Prostate gland (tissue), 2 donors: ENCODE data around the gene GABRA5. TPM values are rescaled to one million over a fixed set of nuclear protein-coding genes. Genes with fewer than 3 reads are reported as not detected.
A peak's percentile ranks its signal among the peaks of the same experiment; 100 is the strongest.

Source experiments
- DNase-seq: peaks from one replicate; pipeline ENCODE4 v3.0.0-alpha.2; 2019; ENCODE audit warnings: low spot score
- H3K27ac ChIP-seq, 2 donors: fragments of 200-600 bp; sonication (generic); 2 replicates each; pipeline ENCODE4 v1.5.1; 2017 to 2019
- H3K27me3 ChIP-seq: fragments of 200-600 bp; sonication (generic); replicated peaks from 2 replicates; pipeline ENCODE4 v1.5.1; 2019; ENCODE audit not compliant: insufficient read depth
- H3K36me3 ChIP-seq, 2 donors: fragments of 200-600 bp; sonication (generic); 1 replicate in 1 of 2; 2 replicates in 1 of 2; pipeline versions ENCODE4 v1.5.1 to v1.8.1; 2017 to 2019
- H3K4me1 ChIP-seq: fragments of 200-600 bp; sonication (generic); replicated peaks from 2 replicates; pipeline ENCODE4 v1.5.1; 2019
- H3K4me3 ChIP-seq, 2 donors: fragments of 200-600 bp; sonication (generic); 2 replicates each; pipeline ENCODE4 v1.5.1; 2017 to 2019
- H3K9me3 ChIP-seq: fragments of 200-600 bp; sonication (generic); 2 replicates; pipeline ENCODE4 v1.5.1; 2017
- POLR2A ChIP-seq: fragments of 450-650 bp; IDR thresholded peaks from one replicate; pipeline ENCODE4 v1.6.1; 2016; ENCODE audit warnings: antibody characterized with exemption, mild to moderate bottlenecking
- POLR2AphosphoS5 ChIP-seq: sonication (generic); formaldehyde crosslinking; IDR thresholded peaks from one replicate; pipeline ENCODE4 v1.6.1; 2017; ENCODE audit warnings: antibody characterized with exemption
- WGBS: methylation state at CpG from one replicate; pipeline ENCODE4 v1.1.5; 2018; 5-methylcytosine and 5-hydroxymethylcytosine counted together
- intact Hi-C: fragments of 100-400 bp; cut with DNase I; formaldehyde crosslinking; loops from one replicate; pipeline ENCODE4 v1.14.2; 2022
- total RNA-seq, 2 donors: library from RNA; depleted of rRNA; stranded (reverse); fragments of >200 nt; gene quantifications; one replicate each; pipeline ENCODE4 v1.1.0, GENCODE V29; 2016
- TF ChIP-seq, protein P1 (sequence below), 4 experiments: fragments of 200-600 bp in 2 of 4; fragments of 450-650 bp in 2 of 4; sonication (generic) in 2 of 4; IDR thresholded peaks; 1 replicate in 3 of 4; 2 replicates in 1 of 4; pipeline ENCODE4 v1.5.1; 2016 to 2019; ENCODE audit warnings: antibody characterized with exemption in 4 of 4, mild to moderate bottlenecking in 2 of 4, moderate library complexity in 2 of 4

GABRA5 gene
- total RNA-seq, 2 donors from 2014 or later, result 0.14 TPM; not detected in 1

DNA sequence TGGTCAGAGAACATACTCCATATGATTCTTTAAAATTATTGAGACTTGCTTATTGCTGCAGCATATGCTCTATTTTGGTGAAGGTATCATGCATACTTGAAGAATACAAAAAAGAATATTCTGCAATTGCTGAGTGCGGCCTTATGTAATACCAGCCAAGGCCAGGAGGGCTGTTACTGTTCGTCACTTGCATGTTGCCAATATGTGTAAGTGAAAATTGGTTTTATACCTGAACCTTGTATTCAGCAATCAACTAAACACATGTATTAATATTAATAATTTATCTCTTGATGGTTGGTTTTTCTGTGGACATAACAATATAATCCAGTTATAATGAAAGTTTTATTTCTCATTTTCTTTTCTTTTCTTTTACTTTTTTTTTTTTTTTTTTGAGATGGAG, 13.9 kb upstream of the GABRA5 start:
- intact Hi-C loops, result no loop called here
- TF ChIP-seq, protein P1, sequence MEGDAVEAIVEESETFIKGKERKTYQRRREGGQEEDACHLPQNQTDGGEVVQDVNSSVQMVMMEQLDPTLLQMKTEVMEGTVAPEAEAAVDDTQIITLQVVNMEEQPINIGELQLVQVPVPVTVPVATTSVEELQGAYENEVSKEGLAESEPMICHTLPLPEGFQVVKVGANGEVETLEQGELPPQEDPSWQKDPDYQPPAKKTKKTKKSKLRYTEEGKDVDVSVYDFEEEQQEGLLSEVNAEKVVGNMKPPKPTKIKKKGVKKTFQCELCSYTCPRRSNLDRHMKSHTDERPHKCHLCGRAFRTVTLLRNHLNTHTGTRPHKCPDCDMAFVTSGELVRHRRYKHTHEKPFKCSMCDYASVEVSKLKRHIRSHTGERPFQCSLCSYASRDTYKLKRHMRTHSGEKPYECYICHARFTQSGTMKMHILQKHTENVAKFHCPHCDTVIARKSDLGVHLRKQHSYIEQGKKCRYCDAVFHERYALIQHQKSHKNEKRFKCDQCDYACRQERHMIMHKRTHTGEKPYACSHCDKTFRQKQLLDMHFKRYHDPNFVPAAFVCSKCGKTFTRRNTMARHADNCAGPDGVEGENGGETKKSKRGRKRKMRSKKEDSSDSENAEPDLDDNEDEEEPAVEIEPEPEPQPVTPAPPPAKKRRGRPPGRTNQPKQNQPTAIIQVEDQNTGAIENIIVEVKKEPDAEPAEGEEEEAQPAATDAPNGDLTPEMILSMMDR (IDR thresholded peaks at IDR 0.05), result no peak
- TF ChIP-seq POLR2AphosphoS5, result no peak
- TF ChIP-seq POLR2A, result no peak
- H3K9me3 ChIP-seq, result no peaks in the 10 kb centered on the region

DNA sequence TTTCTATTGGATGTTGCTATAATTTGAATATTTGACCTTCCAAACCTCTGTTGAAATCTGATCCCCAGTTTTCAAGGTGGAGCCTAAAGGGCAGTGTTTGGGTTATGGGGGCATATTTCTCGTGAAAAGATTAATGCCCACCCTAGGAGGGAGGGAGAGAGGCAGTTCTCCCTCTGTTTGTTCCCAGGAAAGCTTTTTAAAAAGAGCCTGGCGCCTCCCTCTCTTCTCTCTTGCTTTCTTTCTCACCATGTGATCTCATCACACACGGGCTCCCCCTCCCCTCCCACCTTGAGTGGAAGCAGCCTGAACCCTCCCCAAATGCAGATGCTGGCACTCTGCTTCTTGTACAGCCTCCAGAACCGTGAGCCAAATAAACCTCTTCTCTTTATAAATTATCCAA, 12.4 kb upstream of the GABRA5 start:
- TF ChIP-seq POLR2A (no peak), POLR2AphosphoS5 (no peak)
- TF ChIP-seq, protein P1 (IDR thresholded peaks at IDR 0.05), result no peak
- WGBS, result 30% methylated on average over 4 of the region's 4 CpGs
- DNase-seq, result no peak
- H3K27me3 ChIP-seq, result no peaks in the 10 kb centered on the region
- no peaks in the 10 kb centered on the region for H3K36me3 ChIP-seq
- H3K4me3 ChIP-seq, result no peak overlapping the region
- H3K27ac ChIP-seq, result no peak overlapping the region
- no peaks in the 10 kb centered on the region for H3K9me3 ChIP-seq
- no peaks in the 10 kb centered on the region for H3K4me1 ChIP-seq
- intact Hi-C loops, result no loop called here

More for the DNA sequence above, 13.9 kb upstream of the GABRA5 start:
- no peaks in the 10 kb centered on the region for H3K27me3 ChIP-seq
- no peak overlapping the region for H3K4me3 ChIP-seq
- WGBS, result 88% methylated on average over 2 of the region's 2 CpGs
- H3K4me1 ChIP-seq, result no peaks in the 10 kb centered on the region
- no peak overlapping the region for H3K27ac ChIP-seq
- no peaks in the 10 kb centered on the region for H3K36me3 ChIP-seq
- no peak for DNase-seq

DNA sequence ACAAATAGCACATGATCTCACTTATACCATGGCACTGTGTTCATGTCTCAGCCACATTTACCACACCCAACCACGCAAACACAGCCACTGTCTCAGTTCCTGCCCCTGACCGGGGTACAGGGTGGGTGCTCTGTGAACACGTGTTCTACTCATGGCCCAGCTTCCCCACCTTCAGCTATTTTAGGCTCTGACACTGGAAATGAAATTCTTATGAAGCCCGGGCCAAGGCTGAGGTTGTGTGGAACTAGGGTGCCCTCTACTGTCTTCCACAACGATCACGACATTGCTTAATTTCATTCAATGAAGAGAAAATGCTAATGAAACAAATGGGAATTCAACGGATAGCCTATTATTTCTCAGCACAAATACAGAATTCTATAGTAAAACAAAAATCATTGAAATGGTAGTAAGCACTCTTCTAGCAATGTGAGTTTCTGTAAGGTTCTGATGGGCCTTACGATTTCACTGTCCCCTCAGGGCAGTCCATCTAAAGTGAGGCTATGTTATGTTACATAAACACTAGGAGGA, 2.1 kb upstream of the GABRA5 start:
- no peak overlapping the region for H3K4me3 ChIP-seq
- no peak overlapping the region for H3K27ac ChIP-seq
- H3K4me1 ChIP-seq, result peaks cover 7% of the 10 kb centered on the region
- intact Hi-C loops, result loop anchor here (5.0 kb wide), 1 partner anchor 1357 kb away; no protein-coding TSS in a partner anchor
- H3K36me3 ChIP-seq, result no peaks in the 10 kb centered on the region
- no peak for DNase-seq
- no peaks in the 10 kb centered on the region for H3K27me3 ChIP-seq
- TF ChIP-seq POLR2A, result no peak
- TF ChIP-seq, protein P1 (IDR thresholded peaks at IDR 0.05), result peak; percentile 14 to 53 (median 30)
- 8% methylated on average over 8 of the region's 8 CpGs for WGBS
- no peaks in the 10 kb centered on the region for H3K9me3 ChIP-seq

DNA sequence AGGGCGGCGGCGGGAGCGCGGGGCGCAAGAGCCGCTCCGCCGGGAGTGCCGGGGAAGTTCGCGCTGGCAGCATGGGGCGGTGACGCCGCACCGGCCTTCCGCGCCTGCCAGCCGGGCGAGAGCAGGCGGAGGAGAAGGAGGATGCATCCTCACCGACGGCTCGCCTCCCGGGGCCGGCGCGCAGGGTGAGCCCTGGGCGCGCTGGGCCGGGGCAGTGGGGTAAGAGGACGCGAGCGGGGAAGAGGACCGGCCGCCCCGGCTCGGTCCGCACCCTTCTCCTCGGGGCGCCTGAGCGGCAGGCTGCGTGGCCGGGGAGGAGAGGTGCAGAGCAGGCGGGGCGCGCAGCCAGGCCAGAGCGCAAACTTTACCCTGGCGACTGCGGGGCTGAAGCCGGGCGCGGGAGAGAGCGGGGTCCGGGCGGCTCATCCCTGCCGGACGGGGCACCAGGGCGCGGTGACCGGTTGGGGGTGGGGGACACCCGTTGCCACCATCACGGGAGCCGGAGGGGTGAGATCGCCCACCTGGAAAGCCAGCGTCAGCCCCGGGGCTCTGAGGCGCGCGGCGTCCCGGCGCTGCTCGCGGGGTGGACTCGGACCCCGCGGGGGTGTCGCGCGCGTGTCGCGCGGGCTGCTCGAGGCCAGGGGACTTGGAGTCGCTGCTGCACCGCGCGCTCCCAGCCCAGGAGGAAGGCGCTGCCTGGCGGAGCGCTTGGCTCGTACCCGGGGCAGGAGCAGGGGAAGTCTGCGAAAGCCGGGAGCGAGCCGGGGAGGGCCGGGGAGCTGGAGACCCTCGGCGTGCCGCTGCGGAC, 542 bp downstream of the GABRA5 start:
- no peaks in the 10 kb centered on the region for H3K27me3 ChIP-seq
- H3K36me3 ChIP-seq, result no peaks in the 10 kb centered on the region
- H3K27ac ChIP-seq, result no peak overlapping the region
- H3K9me3 ChIP-seq, result no peaks in the 10 kb centered on the region
- peak overlapping the region in 1 of 2 donors; percentile 7 for H3K4me3 ChIP-seq
- TF ChIP-seq, protein P1 (IDR thresholded peaks at IDR 0.05), result no peak
- no peak for TF ChIP-seq POLR2A
- no peak for TF ChIP-seq POLR2AphosphoS5
- 3% methylated on average over 65 of the region's 104 CpGs for WGBS
- H3K4me1 ChIP-seq, result peaks cover 7% of the 10 kb centered on the region
- DNase-seq, result no peak
- intact Hi-C loops, result no loop called here
